HFFc6 (cell line): ENCODE data around the gene PC. TPM values are rescaled to one million over a fixed set of nuclear protein-coding genes. Genes with fewer than 3 reads are reported as not detected.

Source experiments
- DNase-seq: peaks from one replicate; pipeline ENCODE4 v3.0.0-alpha.2; 2018
- H3K27ac Mint-ChIP-seq: 2 replicates; pipeline ENCODE4 v1.8.0; 2020; ENCODE audit warnings: mild to moderate bottlenecking, mixed read lengths
- H3K27me3 Mint-ChIP-seq: 2 replicates; pipeline ENCODE4 v1.8.0; 2021; ENCODE audit warnings: mild to moderate bottlenecking, moderate library complexity, mixed read lengths; ENCODE audit not compliant: insufficient read depth
- H3K36me3 Mint-ChIP-seq: 2 replicates; pipeline ENCODE4 v1.8.0; 2021; ENCODE audit warnings: low read depth, mixed read lengths
- H3K4me1 Mint-ChIP-seq: 2 replicates; pipeline ENCODE4 v1.8.0; 2020; ENCODE audit warnings: low read depth, mixed read lengths
- H3K4me3 Mint-ChIP-seq: 2 replicates; pipeline ENCODE4 v1.8.0; 2020; ENCODE audit warnings: mild to moderate bottlenecking, moderate library complexity, mixed read lengths
- H3K9me3 Mint-ChIP-seq: 2 replicates; pipeline ENCODE4 v1.8.0; 2020; ENCODE audit warnings: mild to moderate bottlenecking, mixed read lengths
- CTCF ChIP-seq: fragments of 200-600 bp; sonication (generic); IDR thresholded peaks from 2 replicates; pipeline ENCODE4 v1.5.0; 2021; ENCODE audit warnings: antibody characterized with exemption, mild to moderate bottlenecking
- total RNA-seq, 6 experiments: library from RNA; stranded (reverse); fragmentation: NEBNext Ultra II Directional; extraction: Animal tissue kit (Norgen Biotek cat#: 25700); gene quantifications; 2 replicates in 1 of 6; 3 replicates in 5 of 6; pipeline ENCODE4 v1.2.3, GENCODE V29; 2021

Gene PC
- total RNA-seq, 6 experiments from 2014 or later, result 13.2 to 21.8 (median 19.3) TPM

- no peak for DNase-seq
- no peaks in the 10 kb centered on the region for H3K9me3 Mint-ChIP-seq
- H3K4me3 Mint-ChIP-seq, result no peak overlapping the region
- TF ChIP-seq CTCF, result no peak
- H3K27me3 Mint-ChIP-seq, result peaks cover 3% of the 10 kb centered on the region; the same call in 1 of the 2 replicates
- no peaks in the 10 kb centered on the region for H3K36me3 Mint-ChIP-seq
- no peak overlapping the region for H3K27ac Mint-ChIP-seq
- peaks cover 5% of the 10 kb centered on the region for H3K4me1 Mint-ChIP-seq
Measured at GRCh38 chr11:66860449-66860831, 97.7 kb downstream of the PC start.

GRCh38 chr11:66859686-66860448 lies 98.3 kb downstream of the PC start:
- peaks cover 7% of the 10 kb centered on the region for H3K4me1 Mint-ChIP-seq
- H3K36me3 Mint-ChIP-seq, result no peaks in the 10 kb centered on the region
- peaks cover 3% of the 10 kb centered on the region; the same call in 1 of the 2 replicates for H3K27me3 Mint-ChIP-seq
- DNase-seq, result no peak
- no peak for TF ChIP-seq CTCF
- no peak overlapping the region for H3K27ac Mint-ChIP-seq
- H3K4me3 Mint-ChIP-seq, result no peak overlapping the region
- no peaks in the 10 kb centered on the region for H3K9me3 Mint-ChIP-seq

GRCh38 chr11:66858939-66859685 lies 99.1 kb downstream of the PC start:
- no peak for DNase-seq

GRCh38 chr11:66858186-66858938 lies 99.8 kb downstream of the PC start:
- peaks cover 3% of the 10 kb centered on the region for H3K27me3 Mint-ChIP-seq
- H3K9me3 Mint-ChIP-seq, result no peaks in the 10 kb centered on the region
- no peak for DNase-seq
- peaks cover 7% of the 10 kb centered on the region for H3K4me1 Mint-ChIP-seq
- peak overlapping the region; percentile 87 for H3K4me3 Mint-ChIP-seq
- no peaks in the 10 kb centered on the region for H3K36me3 Mint-ChIP-seq
- H3K27ac Mint-ChIP-seq, result no peak overlapping the region; the same call in 1 of the 2 replicates
- no peak for TF ChIP-seq CTCF

More at GRCh38 chr11:66858939-66859685, 99.1 kb downstream of the PC start:
- Mint-ChIP-seq H3K27me3 (peaks cover 3% of the 10 kb centered on the region), H3K4me3 (no peak overlapping the region), H3K27ac (no peak overlapping the region), H3K9me3 (no peaks in the 10 kb centered on the region), H3K36me3 (no peaks in the 10 kb centered on the region), H3K4me1 (peaks cover 7% of the 10 kb centered on the region)
- no peak for TF ChIP-seq CTCF

- H3K27me3 Mint-ChIP-seq, result peaks cover under 1% of the 10 kb centered on the region
- TF ChIP-seq CTCF, result no peak
- no peaks in the 10 kb centered on the region for H3K36me3 Mint-ChIP-seq
- peaks cover 7% of the 10 kb centered on the region for H3K4me1 Mint-ChIP-seq
- no peak overlapping the region; the same call in 1 of the 2 replicates for H3K27ac Mint-ChIP-seq
- no peak for DNase-seq
- H3K9me3 Mint-ChIP-seq, result no peaks in the 10 kb centered on the region
- H3K4me3 Mint-ChIP-seq, result peak overlapping the region; percentile 87
Measured at GRCh38 chr11:66857927-66858185, 100.3 kb downstream of the PC start.
